Peyer's patch (tissue), 4 donors: ENCODE measurements around the gene ALPI. TPM values are rescaled to one million over a fixed set of nuclear protein-coding genes. Genes with fewer than 3 reads are reported as not detected.
"Not testable (repeated sequence)": the region's sequence is repeated elsewhere in the genome, so short reads cannot be mapped to it uniquely, and the experiment has no call there.

Source experiments
- DNase-seq, 3 donors: peaks; one replicate each; pipeline ENCODE4 v3.0.0-alpha.2; 2017 to 2019
- H3K27ac ChIP-seq, 4 donors: fragments of 200-600 bp; sonication (generic); one replicate each; pipeline ENCODE4 v1.5.1; 2016 to 2019
- H3K27me3 ChIP-seq, 2 donors: fragments of 200-600 bp; sonication (generic); one replicate each; pipeline ENCODE4 v1.5.1; 2019
- H3K36me3 ChIP-seq, 3 donors: fragments of 200-600 bp; sonication (generic); one replicate each; pipeline ENCODE4 v1.5.1; 2016 to 2019
- H3K4me1 ChIP-seq, 4 donors: fragments of 200-600 bp; sonication (generic); one replicate each; pipeline ENCODE4 v1.5.1; 2016 to 2019
- H3K4me3 ChIP-seq, 4 donors: fragments of 200-600 bp; sonication (generic); 1 replicate in 3 of 4; 2 replicates in 1 of 4; pipeline ENCODE4 v1.5.1; 2016 to 2019; ENCODE audit warnings: mild to moderate bottlenecking in 1 of 4
- H3K9me3 ChIP-seq, 4 donors: fragments of 200-600 bp; sonication (generic); one replicate each; pipeline ENCODE4 v1.5.1; 2016 to 2019; ENCODE audit warnings: mild to moderate bottlenecking in 1 of 4
- CTCF ChIP-seq, 6 experiments: fragments of 450-650 bp in 4 of 6; fragments of 200-600 bp in 2 of 6; sonication (generic) in 1 of 6; IDR thresholded peaks; one replicate each; pipeline ENCODE4 v1.5.1; 2017 to 2019; ENCODE audit warnings: antibody characterized with exemption in 6 of 6, mild to moderate bottlenecking in 3 of 6, moderate library complexity in 1 of 6
- POLR2A ChIP-seq, 2 donors: fragments of 450-650 bp; IDR thresholded peaks; one replicate each; pipeline ENCODE4 v1.5.1; 2017; ENCODE audit warnings: antibody characterized with exemption in 2 of 2, mild to moderate bottlenecking in 2 of 2, moderate library complexity in 2 of 2
- total RNA-seq, 4 donors: library from RNA; depleted of rRNA; stranded (reverse); fragments of >200 nt; gene quantifications; one replicate each; pipeline ENCODE4 v1.1.0, GENCODE V29; 2016

The ALPI gene
- total RNA-seq, 4 donors from 2014 or later: 22.3 to 473 (median 350) TPM

- not testable (repeated sequence) for H3K36me3 ChIP-seq, H3K4me3 ChIP-seq, H3K27me3 ChIP-seq, H3K9me3 ChIP-seq, H3K4me1 ChIP-seq, H3K27ac ChIP-seq
- TF ChIP-seq CTCF (IDR thresholded peaks at IDR 0.05): peak; percentile 74 to 98 (median 95)
- DNase-seq: peak; percentile 78 to 92 (median 91)
These were observed 15.5 kb upstream of the ALPI start for GRCh38 chr2:232440220-232441018.

GRCh38 chr2:232441147-232441651, 14.8 kb upstream of the ALPI start:
- no peaks in the 10 kb centered on the region for H3K36me3 ChIP-seq
- no peaks in the 10 kb centered on the region for H3K27me3 ChIP-seq
- no peak overlapping the region for H3K27ac ChIP-seq
- TF ChIP-seq CTCF (IDR thresholded peaks at IDR 0.05) (no peak), POLR2A (IDR thresholded peaks at IDR 0.05) (no peak)
- no peak for DNase-seq
- H3K4me3 ChIP-seq: no peak overlapping the region
- no peaks in the 10 kb centered on the region for H3K4me1 ChIP-seq
- no peaks in the 10 kb centered on the region for H3K9me3 ChIP-seq

DNA sequence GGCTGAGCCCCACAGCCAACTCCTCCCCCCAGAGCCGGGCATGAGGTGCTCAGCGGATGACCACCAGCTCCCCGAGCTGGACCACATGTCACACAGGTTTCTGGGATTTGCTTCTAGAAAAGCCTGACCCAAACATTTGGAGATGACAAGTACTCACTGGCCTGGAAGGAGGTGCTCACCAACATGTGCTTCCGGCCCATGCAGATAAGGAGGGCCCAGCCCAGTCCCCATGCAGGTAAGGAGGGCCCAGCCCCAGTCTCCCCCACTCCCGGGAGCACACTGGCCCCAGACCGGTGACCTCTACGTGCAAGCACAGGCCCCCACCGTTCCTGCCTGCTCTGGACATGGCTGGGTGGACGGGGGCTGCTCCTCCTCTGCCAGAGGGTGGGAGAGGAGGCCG, 14.0 kb upstream of the ALPI start:
- not testable (repeated sequence) for H3K27me3 ChIP-seq, H3K4me1 ChIP-seq, H3K9me3 ChIP-seq, H3K36me3 ChIP-seq, H3K27ac ChIP-seq, H3K4me3 ChIP-seq
- DNase-seq: peak in 1 of 3 donors; percentile 23

GRCh38 chr2:232442431-232442830, 13.5 kb upstream of the ALPI start:
- not testable (repeated sequence) for H3K9me3 ChIP-seq, H3K4me3 ChIP-seq, H3K27ac ChIP-seq, H3K27me3 ChIP-seq, H3K4me1 ChIP-seq, H3K36me3 ChIP-seq
- DNase-seq: peak in 1 of 3 donors; percentile 22

- DNase-seq: peak in 1 of 3 donors; percentile 17
- H3K27me3 ChIP-seq, H3K4me3 ChIP-seq, H3K4me1 ChIP-seq, H3K36me3 ChIP-seq, H3K27ac ChIP-seq, H3K9me3 ChIP-seq: not testable (repeated sequence)
These were observed 12.9 kb upstream of the ALPI start for GRCh38 chr2:232443047-232443446.

DNA sequence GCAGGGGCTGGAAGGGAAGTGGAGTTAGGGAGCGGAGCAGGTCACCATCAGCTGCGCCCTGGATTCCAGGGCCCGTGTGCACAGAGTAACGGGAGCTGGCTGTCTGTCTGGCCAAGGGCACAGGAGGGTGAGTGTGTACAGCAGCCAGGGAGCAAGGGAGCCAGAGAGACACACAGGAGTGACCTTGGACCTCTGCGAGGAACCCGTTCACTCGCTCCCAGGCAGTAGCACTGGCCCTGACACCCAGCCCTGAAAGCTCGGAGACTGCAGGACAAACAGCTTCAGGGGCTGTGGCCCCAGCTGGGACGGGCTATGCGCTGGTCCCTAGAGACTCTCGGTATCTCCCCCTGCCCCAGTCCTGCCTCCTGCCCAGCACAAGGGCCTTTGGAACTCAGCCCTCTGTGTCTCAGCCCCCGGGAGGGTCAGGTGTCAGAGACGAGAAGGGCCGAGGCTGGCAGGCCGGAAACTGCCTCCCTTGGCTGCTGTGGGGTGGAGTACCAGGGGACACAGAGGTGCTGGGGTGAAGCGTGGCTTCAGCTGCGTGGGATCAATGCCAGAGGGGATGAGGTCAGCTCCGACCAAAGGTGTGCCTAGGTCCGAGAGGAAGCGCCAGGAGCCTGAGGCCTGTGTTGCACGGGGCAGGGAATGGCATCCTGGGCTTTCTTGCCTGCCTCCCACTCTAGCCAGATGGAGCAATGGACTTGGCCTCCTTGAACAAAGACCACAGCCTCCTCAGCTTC, 12.1 kb upstream of the ALPI start:
- H3K4me3 ChIP-seq, H3K9me3 ChIP-seq, H3K27ac ChIP-seq, H3K36me3 ChIP-seq, H3K4me1 ChIP-seq, H3K27me3 ChIP-seq: not testable (repeated sequence)
- peak in 1 of 3 donors; percentile 47 for DNase-seq

DNA sequence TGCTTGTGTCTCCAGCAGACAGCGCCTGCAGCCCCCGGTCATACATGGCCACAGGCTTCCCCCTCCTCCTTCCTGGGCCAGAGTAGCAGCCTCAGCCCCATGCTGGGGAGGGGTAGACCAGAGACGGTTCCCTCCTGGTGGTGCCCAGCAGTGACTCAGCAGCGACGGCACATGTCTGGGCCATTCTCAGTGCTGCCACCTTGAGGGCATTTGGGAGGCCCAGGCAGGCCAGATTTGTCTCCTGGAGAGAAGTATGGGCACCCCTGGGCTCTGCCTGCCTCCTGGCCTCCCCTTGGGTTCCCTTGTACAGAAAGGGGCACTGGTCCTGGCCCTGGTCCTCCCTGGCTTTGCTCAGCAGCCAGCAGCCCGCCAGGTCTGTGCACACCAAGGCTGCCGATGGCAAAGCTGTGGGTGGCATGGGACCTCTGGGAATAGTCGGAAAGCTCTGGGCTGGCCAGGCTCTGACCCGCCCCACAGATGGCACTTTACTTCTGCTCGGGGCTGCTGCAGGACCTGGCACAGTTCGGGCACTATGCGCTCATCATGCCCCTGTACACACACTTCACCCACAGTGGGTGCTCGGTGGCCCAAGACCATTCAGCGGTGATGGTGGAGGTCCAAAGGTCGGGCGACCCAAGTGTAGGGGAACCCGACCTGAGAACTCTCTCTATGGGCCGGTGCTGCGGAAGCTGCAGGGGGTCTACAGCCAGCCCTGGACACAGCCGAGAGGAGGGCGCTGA, 11.4 kb upstream of the ALPI start:
- DNase-seq: peak; percentile 36 to 77 (median 71)

DNA sequence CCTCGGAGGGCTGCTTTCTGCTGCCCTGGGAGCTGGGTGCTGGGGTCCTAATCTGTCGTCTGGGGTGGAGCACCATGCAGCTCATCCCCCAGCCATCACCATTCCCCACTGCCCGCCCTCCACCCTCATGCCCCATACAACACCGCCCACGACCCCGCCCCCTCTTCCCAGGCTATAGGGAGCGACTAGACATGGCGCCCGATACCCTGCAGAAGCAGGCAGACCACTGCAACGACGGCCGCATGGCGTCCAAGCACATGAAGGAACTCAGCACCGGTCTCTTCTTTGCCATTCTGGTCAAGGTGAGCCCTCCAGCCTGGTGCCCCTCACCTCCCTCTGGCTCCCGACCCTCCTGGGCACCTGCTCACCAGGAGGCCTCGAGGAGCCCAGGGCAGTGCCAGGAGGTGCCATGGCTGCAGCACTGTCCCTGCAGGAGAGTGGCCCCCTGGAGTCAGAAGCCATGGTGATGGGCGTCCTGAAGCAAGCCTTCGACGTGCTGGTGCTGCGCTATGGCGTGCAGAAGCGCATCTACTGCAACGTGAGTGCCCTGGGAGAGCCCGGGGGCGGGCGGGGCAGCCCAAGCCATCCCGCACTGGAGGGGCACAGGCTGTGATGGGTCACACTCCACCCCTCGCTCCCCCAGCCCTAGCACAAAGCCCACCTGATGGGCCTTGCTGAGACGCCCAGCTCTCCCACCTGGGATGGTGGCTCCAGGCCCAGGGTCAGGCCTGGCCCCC, 10.6 kb upstream of the ALPI start:
- H3K36me3 ChIP-seq, DNase-seq, H3K27me3 ChIP-seq, H3K4me3 ChIP-seq, H3K4me1 ChIP-seq, H3K27ac ChIP-seq, H3K9me3 ChIP-seq: not testable (repeated sequence)

More for the DNA sequence above, 11.4 kb upstream of the ALPI start:
- no peaks in the 10 kb centered on the region for H3K27me3 ChIP-seq
- no peak overlapping the region for H3K4me3 ChIP-seq
- TF ChIP-seq CTCF (IDR thresholded peaks at IDR 0.05) (peak in 5 of 6 experiments; percentile 27 to 79 (median 64)), POLR2A (IDR thresholded peaks at IDR 0.05) (no peak)
- no peaks in the 10 kb centered on the region for H3K36me3 ChIP-seq
- H3K4me1 ChIP-seq: peaks cover 0 to 9% (median 4%) of the 10 kb centered on the region in 4 donors
- H3K9me3 ChIP-seq: no peaks in the 10 kb centered on the region
- no peak overlapping the region for H3K27ac ChIP-seq
